GM18873 (cell line): ENCODE data around the gene INTS11.

Source experiments
- ATAC-seq: cut with Tn5 transposase; IDR thresholded peaks from one replicate; pipeline ENCODE4 v1.9.1; 2021; ENCODE audit warnings: mild to moderate bottlenecking, moderate library complexity, moderate number of reproducible peaks; ENCODE audit not compliant: unreplicated experiment, low FRiP score

The INTS11 gene

DNA sequence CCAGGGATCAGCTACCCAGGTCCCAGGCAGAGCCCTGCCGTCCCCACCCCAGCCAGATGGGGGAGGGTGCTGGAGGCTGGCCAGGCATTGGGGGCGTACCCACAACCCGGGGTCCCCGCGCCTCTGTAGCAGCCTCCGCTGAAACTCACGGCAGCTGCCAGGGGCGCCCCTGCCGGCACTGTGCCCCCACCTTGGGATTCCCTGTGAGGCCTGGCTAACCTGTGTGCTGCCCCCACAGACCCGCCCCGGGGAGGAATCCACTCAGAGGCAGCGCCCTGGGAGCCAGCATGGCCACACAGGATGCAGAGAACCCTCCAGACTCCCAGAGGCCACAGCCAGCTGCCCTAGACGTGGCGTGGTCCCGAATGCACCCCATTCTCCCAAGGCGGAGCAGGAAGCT is 20.9 kb upstream of the INTS11 start:
- ATAC-seq = no peak

DNA sequence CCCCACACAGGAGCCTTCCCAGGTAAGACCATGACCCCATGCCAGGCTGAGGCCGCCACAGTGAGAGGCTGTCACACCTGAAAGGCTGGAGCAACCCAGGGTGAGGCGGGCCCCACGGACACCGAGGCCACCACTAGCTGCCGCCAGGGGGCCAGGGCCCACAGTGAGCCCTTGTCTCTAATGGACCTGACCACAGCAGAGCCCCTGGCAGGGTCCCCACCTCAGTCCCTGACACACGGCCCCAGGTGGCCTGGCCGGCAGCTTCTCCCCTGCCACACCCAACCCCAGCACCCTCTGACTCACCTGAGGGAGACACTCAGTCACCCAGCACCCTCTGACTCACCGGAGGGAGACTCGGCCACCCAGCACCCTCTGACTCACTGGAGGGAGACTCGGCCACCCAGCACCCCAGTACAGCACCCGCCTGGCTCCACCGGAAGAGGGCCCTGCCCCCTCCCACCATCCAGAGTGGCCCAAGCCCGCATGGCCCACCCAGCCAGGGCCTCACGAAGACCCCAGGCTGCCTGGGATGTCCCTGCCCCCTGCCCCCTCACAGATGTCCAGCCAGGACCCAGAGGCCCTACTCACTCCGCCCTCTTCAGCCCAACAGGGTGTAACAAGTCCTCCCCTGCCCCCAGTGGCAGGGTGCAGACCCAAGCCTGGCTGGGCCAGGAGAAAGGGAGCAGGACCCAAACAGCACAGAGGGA is 20.3 kb upstream of the INTS11 start:
- ATAC-seq = no peak

DNA sequence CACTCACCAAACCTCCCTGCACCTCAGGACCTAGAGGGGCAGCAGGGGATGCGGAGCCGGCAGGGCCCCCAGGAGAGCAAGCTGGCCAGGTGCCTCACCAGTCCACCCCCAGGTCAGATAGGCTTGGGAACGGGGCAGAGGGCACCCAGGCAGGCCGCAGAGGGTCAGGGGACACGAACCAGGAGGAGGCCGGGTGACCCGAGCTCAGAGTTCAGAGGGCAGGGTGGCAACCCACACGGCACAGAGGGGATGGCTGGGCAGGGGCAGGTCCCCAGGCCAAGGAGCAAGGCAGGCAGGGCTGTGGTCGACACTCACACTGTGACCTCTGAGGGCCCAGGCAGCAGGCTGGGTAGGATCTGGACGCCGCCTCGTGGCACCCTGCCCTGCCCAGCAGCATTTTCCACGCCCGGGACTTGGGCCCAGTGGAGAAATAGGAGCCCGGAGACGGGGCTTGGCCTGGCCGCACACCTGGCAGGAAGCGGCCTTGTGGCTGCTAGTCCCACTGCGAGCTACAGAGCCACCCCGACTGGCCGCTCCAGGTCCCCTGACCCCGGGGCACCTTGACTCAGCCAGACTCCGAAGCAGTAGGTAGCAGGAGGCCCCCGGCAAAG is 19.5 kb upstream of the INTS11 start:
- ATAC-seq = no peak

- no peak for ATAC-seq
These were observed 18.2 kb upstream of the INTS11 start for GRCh38 chr1:1342584-1343115.

- ATAC-seq = no peak
These were observed 17.7 kb upstream of the INTS11 start for GRCh38 chr1:1342061-1342562.

- no peak for ATAC-seq
These were observed 17.1 kb upstream of the INTS11 start for GRCh38 chr1:1341549-1342021.

DNA sequence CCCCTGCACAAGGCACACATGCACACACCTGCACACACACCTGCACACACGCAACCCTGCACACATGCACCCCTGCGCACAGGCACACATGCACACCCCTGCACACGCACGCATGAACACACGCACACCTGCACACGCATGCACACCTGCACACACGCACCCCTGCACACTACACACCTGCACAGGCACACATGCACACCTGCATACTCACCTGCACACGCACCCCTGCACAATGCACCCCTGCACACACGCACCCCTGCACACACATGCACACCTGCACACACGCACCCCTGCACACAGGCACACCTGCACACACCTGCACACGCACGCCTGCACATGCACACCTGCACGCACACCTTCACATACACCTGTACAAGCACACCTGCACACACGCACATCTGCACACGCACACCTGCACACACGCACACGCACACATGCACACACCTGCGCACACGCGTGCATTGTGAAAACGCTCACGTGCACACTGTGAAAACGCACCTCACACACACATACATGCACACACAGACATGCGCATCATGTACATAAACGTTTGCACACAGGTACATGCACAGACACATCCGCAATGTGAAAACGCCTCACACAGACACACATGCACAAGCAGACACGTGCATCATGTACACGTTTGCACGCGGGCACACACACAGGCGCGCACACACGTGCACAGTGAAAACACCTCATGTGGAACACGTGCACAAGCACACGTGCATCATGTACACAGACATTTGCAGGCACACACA is 16.5 kb upstream of the INTS11 start:
- ATAC-seq = no peak

GRCh38 chr1:1340185-1340584 is 15.7 kb upstream of the INTS11 start:
- no peak for ATAC-seq

- ATAC-seq = no peak
These were observed 13.8 kb upstream of the INTS11 start for GRCh38 chr1:1338278-1338677.

GRCh38 chr1:1337793-1338147 is 13.3 kb upstream of the INTS11 start:
- ATAC-seq = no peak

- no peak for ATAC-seq
These were observed 12.7 kb upstream of the INTS11 start for GRCh38 chr1:1336931-1337792.

DNA sequence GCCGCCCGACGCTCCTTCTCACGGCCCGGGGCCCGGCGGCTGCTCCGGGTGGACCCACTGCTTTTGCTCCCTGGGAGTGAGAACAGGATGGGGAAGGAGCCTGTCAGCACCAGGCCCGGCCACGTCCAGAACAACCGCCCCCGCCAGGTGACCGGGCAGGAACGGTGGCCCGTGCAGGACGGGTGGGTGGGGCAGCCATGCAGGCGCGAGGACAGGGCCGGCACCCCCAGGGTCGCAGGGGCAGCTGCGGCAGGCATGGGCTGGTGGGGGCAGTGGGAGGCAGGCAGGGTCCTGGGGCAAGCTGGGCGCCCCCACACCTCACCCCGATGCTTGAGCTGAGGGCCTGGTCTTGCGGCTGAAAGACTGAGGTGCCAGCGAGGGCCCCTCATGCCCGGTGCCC is 12.0 kb upstream of the INTS11 start:
- ATAC-seq = no peak

DNA sequence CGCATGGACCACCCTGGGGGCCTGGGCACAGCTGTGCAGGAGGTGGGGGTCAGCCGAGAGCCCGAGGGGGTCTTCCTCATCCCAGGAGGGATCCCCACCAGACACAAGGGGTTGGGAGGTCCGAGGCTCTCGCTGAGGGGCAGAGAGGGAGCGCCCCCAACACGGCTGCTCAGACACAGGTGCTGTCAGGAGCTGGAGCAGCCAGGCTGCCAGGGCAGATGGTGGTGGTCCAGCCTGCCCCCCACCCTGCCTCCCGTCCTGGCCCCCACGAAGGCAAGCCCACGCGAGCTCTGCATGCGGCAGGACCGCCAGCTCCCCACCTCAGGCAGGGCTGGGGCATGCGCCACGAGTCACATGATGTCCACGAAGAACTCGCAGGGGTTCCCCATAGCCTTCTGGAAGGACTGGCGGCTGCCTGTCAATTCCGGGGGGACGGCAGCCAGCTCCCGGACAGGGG is 11.4 kb upstream of the INTS11 start:
- ATAC-seq = no peak

- no peak for ATAC-seq
These were observed 10.8 kb upstream of the INTS11 start for GRCh38 chr1:1335283-1335682.

- no peak for ATAC-seq
These were observed 10.4 kb upstream of the INTS11 start for GRCh38 chr1:1334835-1335234.

DNA sequence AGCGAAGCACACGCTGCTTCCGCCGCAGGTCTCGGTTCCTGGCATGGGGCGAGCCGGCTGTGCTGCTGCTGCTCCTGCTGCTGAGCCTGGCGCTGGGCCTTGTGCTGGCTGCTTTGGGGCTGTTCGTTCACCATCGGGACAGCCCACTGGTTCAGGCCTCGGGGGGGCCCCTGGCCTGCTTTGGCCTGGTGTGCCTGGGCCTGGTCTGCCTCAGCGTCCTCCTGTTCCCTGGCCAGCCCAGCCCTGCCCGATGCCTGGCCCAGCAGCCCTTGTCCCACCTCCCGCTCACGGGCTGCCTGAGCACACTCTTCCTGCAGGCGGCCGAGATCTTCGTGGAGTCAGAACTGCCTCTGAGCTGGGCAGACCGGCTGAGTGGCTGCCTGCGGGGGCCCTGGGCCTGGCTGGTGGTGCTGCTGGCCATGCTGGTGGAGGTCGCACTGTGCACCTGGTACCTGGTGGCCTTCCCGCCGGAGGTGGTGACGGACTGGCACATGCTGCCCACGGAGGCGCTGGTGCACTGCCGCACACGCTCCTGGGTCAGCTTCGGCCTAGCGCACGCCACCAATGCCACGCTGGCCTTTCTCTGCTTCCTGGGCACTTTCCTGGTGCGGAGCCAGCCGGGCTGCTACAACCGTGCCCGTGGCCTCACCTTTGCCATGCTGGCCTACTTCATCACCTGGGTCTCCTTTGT is 9.2 kb upstream of the INTS11 start:
- no peak for ATAC-seq

- no peak for ATAC-seq
These were observed 8.5 kb upstream of the INTS11 start for GRCh38 chr1:1332774-1333480.

- no peak for ATAC-seq
These were observed 7.7 kb upstream of the INTS11 start for GRCh38 chr1:1332031-1332755.
